ENCODE measurements around the gene MTA3.

Gene MTA3

DNA sequence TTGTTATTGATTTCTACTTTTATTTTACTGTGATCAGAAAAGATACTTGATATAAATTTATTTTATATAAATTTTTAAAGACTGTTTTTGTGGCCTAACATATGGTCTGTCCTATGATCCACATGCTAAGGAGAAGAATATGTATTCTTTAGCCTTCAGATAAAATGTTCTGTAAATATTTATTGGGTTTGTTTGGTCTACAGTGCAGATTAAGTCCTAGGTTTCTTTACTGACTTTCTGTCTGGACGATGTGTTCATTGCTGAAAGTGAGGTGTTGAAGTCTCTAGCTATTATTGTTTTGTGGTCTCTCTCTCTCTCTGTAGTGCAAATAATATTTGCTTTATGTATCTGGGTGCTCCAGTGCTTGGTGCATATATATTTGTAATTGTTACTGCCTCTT lies 165.4 kb downstream of the MTA3 start:
- DNase-seq (ENCODE audit: low read depth), result no peak

DNA sequence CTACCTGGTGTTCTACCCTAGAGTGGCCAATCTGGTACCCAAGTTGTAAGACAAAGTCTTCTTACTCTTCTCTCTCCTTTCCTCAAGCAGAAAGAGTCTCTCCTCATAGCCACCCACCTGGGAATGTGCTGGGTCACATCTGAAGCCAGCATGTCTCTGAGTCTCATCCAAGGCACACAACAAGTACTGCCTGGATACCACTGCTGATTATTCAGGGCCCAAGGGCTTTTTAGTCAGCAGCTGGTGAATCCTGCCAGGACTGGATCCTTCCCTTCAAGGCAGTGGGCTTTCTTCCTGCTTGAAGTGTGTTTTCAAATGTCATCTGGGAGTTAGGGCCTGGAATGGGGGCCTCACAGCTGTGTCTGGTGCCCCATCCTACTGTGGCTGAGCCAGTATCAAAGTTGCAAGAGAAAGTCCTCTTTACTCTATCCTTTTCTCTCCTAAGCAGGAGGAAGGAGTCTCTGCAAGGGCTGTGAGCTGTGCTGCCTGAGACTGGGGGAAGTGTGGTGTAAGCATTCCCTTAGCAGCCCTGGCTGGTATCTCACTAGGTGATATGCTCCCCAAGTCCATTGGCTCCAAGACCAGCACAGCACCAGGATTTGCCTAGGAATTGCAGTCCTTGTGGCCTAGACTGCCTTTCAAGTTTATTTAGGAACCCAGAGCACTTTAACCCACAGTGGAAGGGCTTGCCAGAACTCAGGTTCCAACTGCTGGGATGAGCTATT lies 168.3 kb downstream of the MTA3 start:
- no peak for DNase-seq (ENCODE audit: low read depth)

DNA sequence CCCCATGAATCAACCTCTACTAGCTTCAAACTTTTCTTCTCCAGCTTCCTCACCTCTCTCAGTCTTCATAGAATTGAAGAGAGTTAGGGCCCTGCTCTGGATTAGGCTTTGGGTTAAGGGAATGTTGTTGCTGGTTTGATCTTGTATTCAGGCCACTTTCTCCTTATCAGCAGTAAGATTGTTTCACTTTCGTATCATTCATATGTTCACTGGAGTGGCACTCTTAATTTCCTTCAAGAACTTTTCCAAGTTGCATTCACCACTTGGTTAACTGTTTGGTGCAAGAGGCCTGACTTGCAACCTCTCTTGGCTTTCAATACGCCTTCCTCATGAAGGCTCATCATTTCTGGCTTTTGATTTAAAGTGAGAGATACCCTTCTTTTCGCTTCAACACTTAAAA lies 172.7 kb downstream of the MTA3 start:
- DNase-seq (ENCODE audit: low read depth), result no peak

DNA sequence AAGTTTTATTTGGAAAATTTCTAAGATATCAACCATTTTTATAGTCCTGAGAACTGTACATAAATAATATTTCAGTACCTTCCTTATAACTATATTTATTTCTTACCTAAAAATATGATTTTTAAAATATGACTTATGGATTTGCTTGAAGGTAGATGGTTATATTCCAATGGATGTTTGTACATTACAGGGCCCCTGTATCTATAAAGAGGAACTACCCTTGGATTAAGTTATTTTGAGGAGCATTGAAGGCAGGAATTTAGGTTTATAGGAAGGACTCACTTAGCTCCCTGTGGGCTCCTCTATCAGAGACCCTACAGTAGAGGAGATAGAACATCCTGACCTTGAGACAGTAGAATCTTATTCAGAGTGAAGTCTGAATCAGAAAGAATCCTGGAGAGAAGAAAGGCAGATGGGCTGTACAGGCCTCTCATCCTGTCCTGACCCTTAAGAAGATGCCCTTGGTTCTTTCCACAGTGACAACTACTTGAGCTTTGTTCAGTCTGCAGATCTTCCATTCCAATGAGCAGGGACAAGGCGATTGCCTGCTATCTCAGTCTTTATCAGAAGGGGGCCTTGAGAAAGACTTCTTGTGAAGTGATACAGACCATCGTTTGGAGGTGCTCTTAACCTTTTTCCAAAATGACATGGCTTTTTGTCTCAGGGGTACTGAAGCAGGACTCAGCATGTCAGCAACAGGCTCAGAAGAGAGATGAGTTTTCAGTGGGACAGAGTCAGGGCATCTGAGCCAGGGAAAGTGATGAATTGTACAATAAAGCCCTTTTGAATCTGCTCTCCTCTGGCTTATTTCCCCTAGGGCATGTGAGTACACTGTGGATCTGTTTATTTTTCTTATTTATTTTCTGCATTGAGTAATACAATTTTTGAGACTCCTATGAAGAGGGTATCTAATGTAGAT lies 174.6 kb downstream of the MTA3 start:
- no peak for DNase-seq (ENCODE audit: low read depth)

DNA sequence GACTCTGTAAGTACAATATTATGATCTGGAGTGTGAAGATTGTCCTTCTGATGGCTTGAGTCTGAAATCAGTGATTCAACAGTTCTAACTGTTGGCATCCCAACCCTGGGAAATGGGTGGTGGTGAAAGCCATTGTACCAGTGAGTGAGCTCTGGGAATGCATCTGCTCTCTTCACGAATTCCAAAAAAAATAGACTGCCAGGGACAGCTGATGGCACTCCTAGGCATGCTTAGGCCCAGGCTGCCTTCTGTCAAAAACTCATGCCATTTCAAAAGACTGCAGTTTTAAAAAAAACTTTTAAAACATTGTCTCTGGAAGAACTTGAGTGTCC lies 175.2 kb downstream of the MTA3 start:
- DNase-seq (ENCODE audit: low read depth), result no peak

DNA sequence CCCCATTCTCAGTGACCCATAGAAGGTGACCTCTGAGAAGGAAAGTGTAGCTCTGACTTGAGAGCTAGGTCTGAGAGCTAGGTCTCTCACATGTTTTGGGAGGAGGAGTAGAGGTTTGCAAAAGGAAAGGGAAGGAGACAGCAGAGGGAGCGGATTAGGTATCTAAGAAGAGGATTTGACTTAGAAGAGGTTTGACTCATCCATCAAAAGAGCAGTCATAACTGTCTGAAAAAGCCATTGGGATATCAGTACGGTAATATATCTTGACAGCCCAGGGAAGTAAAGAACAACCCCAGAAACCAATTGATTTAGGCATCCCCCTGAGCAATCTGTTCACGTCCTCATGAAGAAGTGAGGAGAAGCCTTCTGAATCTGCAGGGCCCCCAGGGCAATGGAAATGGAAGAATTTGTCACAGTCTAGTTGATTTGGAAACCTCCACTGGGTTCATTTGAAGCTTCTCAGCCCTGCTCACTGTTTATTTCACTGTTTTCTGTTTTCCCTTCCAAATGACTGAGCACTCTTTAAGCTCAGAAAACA lies 176.2 kb downstream of the MTA3 start:
- no peak for DNase-seq (ENCODE audit: low read depth)

DNA sequence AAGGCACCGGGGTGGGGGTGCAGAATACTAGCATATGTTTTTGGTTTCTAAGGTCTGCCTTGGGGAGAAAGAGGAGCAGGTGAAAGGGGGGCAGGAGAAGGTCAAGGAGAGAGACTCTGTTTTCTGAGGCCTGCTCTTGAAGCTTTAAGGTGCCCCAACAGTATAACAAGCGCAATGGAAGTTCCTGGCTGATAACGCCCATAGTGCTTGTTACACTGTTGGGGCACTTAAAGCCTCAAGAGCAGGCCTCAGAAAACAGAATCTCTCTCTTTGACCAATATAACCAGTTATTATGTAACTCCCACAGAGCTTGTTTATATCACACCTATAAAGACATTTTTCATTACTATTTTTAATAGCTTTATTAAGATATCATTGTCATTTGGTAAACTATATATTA lies 179.0 kb downstream of the MTA3 start:
- no peak for DNase-seq (ENCODE audit: low read depth)

DNA sequence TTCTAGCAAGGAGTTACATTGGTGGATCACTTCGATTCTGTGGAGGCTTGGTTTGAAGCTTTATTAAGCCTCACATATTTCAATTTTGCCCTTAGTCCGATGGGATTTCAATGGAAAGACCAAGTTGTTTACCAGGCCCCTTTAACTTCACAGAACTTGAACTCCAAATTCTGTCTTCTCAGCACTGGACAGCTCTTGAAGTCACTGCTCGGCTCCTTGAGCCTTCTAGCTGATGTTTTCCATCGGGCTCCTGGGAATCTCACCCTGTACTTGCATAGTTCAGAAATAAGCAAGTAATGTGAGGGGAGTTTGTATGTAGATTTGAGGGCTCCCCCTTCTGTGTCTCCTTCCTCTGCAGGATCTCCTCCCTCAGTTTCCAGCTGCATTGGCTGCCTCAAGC lies 180.4 kb downstream of the MTA3 start:
- no peak for DNase-seq (ENCODE audit: low read depth)

DNA sequence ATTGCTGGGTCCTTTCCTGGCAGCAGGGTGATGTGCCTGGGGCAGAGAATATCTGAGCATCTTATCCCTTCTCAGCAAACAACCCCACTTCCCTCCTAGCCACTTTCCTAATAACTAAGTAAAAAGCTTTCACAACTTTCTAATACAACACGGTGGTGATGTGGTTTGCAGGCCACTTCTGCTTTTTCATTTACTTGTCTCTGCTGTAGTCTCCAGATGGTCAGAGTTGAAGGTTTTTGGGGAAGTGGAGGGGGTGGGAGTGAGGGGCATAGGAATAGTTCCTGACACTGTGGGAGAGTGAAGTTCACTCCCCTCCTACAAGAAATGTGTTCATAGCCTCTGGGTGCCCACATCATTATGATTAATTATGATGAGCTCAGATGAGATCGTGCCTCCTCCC lies 183.9 kb downstream of the MTA3 start:
- DNase-seq (ENCODE audit: low read depth), result no peak

DNA sequence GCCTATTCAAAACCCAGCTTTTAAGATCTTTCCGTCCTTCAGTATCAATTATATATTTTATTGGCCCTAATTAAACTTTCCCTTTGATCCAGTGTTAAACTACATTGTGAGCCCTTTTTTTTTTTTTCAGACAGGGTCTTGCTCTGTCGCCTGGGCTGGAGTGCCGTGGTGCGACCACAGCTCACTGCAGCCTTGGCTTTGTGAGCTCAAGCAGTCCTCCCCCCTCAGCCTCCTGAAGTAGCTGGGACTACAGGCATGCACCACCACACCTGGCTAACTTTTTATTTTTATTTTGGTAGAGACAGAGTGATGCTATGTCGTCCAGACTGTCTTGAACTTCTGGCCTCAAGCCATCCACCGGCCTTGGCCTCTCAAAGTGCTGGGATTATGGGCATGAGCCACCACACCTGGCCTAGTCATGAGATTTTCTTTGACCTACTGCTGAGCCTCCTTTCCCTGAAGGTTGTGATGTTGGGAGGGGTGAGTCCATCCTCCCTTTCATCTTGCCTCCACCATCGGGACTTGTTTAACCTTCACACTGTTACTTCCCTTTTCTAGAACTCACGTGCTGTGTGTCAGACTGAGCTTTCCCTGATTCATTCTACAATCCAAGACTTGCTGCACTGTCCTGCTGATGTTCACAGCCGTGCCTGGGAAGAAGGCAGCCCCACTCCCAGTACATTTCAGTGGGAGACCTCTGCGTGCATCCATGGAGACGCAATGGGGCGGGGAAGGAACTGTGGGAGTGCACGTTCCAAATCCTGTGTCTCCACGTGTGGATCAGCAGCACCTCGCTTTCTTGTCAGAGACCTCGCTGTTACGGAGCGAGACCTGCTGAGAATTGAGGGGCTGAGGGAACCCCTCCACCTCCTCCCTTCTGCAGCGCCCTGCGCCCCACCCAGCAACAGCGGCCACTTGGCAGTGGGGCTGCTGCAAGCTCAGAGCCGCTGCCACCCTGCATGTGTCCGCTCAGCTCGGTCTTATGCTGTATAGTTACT lies 184.7 kb downstream of the MTA3 start:
- DNase-seq (ENCODE audit: low read depth), result no peak

DNA sequence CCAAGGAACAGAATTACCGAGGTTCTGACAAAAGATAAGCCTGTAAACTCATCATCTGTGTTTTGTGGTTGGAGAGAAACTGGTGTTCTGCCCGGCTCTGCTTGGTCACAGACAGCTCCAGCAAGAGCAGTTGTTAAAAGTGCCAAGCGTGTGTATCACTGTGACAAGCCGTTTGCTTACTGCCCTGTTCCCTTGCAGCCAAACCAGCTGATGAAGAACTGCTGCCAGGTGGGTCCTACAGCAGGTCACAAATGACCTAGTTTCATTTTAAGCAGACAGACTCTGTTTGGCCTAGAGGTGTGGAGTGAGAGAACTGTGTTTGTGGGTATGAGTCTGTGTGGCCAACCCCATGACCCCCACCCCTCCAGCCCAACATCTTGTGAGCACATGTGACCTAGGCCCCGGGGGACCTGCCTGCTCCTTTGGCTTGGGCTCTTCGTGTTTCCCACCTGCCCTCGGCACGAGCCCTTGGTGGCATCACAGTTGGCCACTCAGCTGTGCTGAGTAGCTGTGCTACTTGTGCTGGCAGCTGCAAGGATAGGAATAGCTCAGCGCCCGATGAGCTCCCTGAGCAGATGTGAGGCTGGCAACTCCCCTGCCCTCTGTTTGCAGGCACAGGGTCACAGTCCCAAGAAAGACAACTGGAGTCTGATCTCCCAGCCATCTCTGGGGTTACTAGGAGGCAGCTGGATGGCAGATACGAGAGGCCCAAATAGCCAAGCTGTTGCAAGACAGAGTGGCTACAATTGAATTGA lies 185.8 kb downstream of the MTA3 start:
- DNase-seq (ENCODE audit: low read depth), result no peak

DNA sequence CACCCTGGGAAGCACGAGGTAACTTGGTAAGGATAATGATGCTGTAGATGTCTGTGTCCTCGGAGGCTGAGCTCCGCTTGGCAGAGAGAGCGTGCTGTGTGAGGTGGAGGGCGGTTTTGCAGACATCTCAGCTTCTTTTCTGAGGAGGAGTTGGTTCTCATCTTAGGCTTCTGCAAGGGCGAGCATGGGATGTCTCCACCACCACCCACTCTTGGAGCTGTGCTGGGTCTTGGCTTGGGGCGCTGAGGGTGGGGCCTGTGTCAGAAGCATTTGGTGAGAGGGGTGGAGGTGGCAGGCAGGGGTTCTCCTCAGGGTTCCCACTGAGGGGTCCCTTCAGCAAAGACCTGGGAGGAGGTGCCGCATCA lies 186.3 kb downstream of the MTA3 start:
- DNase-seq (ENCODE audit: low read depth), result no peak

DNA sequence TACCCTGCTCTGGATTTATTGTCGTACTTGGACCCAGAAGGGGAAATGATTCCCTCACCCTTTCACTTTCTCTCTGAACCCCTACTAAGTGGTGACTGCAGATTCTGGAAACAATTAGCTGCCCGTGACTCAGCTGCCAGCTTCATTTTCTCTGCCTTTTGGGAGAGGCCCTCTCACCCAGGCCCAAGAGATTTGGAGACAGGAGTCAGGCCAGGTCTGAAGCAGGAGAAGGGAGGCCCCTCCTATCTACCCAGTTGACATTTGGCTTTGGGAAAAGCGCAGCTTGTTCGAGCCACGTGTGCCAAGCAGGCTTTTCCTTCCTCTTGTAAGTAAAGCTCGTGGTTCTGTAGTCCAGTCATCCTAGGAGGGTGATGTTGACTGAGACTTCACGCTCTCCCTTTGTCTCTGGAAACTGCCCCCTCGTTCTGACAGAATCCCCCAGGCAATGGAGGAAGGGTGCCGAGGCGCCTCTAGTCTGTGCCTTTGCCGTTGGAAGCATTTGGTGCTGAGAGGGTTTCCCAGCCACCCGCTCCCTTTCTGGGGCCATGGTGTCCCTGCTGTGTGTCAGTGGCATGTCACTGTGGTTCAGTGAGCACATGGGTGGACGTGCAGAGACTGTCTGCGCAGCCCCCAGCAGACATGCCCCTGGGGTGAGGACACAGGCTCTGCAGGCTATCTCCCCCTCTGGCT lies 186.9 kb downstream of the MTA3 start:
- DNase-seq (ENCODE audit: low read depth), result no peak

DNA sequence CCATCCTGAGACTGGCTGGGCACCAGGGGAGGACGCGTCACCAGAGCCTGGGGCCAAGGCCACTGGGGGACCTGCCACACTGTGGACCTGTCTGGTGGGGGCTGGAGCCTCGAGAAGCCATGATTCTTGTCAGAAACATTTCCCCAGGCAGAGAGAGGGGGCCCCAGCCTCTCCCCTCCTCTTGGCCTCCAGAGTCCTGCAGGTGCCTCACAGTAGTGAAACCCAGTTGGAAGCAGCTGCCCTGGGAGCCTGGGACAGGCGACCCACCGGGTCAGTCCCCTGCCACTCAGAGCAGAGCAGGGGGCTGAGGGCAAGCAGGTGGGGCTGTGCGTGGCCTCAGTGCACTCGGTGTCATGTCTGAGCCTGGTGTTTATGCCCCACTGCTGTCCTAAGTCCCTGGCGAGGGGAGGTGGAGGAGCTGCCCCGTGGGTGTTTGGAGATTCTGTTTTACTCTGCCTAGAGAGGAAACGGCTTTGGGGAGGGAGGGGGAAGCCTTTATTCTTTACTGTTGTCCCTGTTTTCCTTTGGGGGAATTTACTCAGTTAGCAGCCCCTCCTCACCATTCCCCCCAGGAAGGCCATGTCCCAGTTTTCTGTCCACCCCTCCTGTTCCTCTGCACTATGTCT lies 187.8 kb downstream of the MTA3 start:
- DNase-seq (ENCODE audit: low read depth), result no peak

DNA sequence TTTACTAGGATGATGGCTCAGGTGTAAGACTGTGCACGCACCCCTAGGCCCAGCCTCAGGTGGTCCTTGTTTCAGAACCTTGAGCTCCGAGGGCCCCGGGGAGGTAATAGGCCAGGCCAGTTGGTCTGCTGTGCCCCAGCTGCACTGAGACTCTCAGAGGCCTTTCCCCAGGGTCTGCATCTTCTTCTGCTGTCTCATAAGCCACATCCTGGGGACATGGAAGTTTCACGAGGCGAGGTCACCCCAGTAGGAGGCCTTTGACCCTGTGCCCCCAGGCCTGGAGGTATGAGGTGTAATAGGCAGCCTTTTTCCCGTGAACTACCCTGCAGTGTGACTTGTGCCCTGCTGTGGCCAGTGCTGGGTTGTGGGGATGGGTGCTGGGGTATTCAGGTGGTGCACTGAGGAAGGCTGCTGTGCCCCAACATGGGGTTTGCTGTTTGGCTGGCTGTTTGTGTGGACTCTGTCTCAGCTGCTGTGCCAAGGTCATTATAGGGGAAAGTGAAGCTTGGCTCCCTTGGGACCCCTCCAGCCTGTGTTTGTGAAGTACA lies 188.6 kb downstream of the MTA3 start:
- no peak for DNase-seq (ENCODE audit: low read depth)

DNA sequence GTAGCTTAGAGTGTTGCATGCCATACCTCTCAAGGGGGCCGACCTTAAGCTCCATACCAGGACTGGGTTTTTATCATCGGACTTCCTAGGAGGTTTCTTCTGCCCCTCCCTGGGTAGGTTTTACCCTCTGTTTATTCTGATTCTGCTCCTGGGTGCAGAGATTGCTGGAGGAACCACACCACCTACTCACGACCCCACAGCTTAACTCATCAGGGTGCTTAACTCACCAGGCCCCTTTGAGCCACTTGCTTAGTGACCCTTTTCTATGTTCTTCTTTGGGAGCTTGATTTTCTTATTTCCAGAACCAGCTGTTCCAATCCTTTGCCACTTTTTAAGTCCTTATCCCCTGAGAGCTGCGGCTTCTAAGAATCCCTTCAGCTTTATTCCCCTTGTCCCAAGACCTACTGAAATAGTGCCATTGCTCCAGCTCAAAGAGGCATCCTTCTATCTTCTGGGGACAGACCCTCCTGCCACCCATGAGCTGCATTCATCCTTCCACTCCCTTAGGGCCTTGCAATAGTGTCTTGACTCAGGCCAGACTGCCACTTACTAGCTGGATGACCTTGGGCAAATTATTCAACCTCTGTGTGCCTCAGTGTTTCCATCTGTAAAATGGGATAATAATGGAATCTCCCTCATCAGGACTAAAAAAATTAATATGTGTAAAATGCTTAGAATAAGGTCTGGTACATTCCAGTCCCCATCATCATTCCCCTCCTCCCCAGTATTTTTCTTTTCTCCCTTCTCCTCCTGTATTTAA lies 189.7 kb downstream of the MTA3 start:
- DNase-seq (ENCODE audit: low read depth), result no peak

DNA sequence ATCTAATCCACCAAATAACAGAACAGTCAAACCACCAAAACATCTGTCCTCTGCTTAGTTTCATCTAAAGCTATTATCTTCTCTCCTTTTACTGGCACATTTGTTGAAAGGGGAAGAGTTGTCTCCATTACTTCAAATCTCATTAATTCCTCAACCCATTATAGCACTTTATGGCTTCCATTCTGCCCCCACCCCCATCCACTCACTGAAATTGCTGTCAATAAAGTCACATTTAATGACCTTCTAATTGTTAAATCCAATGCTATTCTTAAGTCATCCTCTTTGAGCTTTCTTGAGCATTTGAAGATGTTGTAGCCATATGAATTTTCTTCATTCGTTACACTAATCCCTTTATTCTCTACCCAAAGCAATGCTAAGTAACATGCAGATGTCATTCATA lies 190.3 kb downstream of the MTA3 start:
- no peak for DNase-seq (ENCODE audit: low read depth)

DNA sequence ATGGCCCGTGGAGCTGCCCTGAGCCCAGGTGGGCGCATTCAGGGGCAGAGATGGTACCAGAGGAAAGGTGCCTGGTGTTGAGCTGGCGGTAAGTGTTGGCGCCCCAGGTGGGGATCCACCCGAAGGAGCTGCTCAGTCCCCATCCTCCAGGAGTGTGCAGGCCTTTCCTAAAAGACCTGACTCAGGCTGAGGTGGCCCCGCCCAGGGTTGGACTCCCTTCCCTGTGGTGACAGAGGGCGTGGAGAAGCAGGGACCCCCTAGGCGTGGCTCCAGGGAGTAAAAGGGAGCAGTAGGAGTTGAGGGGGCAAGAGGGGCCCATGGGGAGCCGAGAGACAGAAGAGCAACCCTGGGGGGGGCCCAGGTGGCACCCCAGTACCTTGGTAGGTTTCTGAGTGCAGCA lies 193.1 kb downstream of the MTA3 start:
- no peak for DNase-seq (ENCODE audit: low read depth)

DNA sequence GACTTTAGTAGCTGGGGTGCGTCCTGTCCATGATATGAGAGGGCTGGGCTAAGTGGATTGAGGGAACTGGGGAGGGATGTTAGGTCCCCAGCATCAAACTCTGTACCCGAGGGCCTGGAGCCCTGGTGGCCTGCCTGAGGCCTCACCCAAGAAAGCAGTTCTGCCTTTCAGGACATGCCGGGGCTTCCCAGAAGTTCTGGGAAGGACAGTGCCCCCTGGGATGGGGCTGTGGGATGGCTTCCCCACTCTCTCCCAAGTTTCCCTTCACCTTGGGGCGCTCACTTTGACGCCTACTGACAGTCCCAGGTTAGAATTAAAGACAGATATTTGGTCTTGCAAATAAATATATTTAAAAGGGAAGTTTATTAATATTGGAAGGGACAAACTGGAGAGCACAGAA lies 193.7 kb downstream of the MTA3 start:
- no peak for DNase-seq (ENCODE audit: low read depth)
